ENCODE measurements around the gene RGS3.

The RGS3 gene

DNA sequence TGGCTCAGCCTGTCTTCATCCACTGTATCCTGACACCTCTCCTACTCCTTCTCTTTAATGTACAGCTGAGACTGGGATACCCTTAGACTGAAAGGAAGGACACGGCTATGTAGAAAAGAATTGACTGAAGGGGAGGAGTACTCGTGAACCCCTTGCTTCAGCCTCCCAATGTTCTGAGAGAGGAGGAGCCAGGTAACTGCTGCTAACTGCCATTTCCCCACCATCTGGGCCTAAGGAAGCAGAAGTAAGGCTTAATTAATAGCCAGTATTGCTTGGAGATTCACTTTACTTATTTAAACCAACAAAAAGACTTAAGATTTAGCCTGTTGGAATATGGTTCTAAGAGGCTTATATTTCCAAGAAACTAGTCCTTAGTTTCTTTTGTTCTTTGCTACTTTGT, 18.8 kb upstream of the RGS3 start:
- no peak for DNase-seq (ENCODE audit: insufficient read length)
- TF ChIP-seq POLR2A (IDR thresholded peaks at IDR 0.05; ENCODE audit: low read depth, low read length): no peak
- no peak for TF ChIP-seq TAF1 (IDR thresholded peaks at IDR 0.05; ENCODE audit: borderline replicate concordance, low read depth, low read length)
- TF ChIP-seq POLR2AphosphoS5 (IDR thresholded peaks at IDR 0.05; ENCODE audit: low read depth, low read length): no peak
- FAIRE-seq: no peak

- peak; percentile 77 for FAIRE-seq
- no peak for DNase-seq (ENCODE audit: insufficient read length)
- TF ChIP-seq POLR2AphosphoS5 (IDR thresholded peaks at IDR 0.05; ENCODE audit: low read depth, low read length) (no peak), POLR2A (IDR thresholded peaks at IDR 0.05; ENCODE audit: low read depth, low read length) (no peak), TAF1 (IDR thresholded peaks at IDR 0.05; ENCODE audit: borderline replicate concordance, low read depth, low read length) (no peak)
Measured at GRCh38 chr9:113446323-113446740, 17.2 kb upstream of the RGS3 start.

- no peak for FAIRE-seq
- TF ChIP-seq TAF1 (IDR thresholded peaks at IDR 0.05; ENCODE audit: borderline replicate concordance, low read depth, low read length) (no peak), POLR2A (IDR thresholded peaks at IDR 0.05; ENCODE audit: low read depth, low read length) (no peak), POLR2AphosphoS5 (IDR thresholded peaks at IDR 0.05; ENCODE audit: low read depth, low read length) (no peak)
- no peak for DNase-seq (ENCODE audit: insufficient read length)
Measured at GRCh38 chr9:113449376-113449775, 14.2 kb upstream of the RGS3 start.

- FAIRE-seq (no peak), DNase-seq (ENCODE audit: insufficient read length) (no peak)
- no peak for TF ChIP-seq POLR2A (IDR thresholded peaks at IDR 0.05; ENCODE audit: low read depth, low read length)
- TF ChIP-seq TAF1 (IDR thresholded peaks at IDR 0.05; ENCODE audit: borderline replicate concordance, low read depth, low read length): no peak
- TF ChIP-seq POLR2AphosphoS5 (IDR thresholded peaks at IDR 0.05; ENCODE audit: low read depth, low read length): no peak
Measured at GRCh38 chr9:113452113-113452605, 11.4 kb upstream of the RGS3 start.

GRCh38 chr9:113454914-113455761, 8.4 kb upstream of the RGS3 start:
- DNase-seq (ENCODE audit: insufficient read length) (no peak), FAIRE-seq (no peak)

GRCh38 chr9:113456235-113456634, 7.3 kb upstream of the RGS3 start:
- FAIRE-seq (no peak), DNase-seq (ENCODE audit: insufficient read length) (no peak)

More at GRCh38 chr9:113454914-113455761, 8.4 kb upstream of the RGS3 start:
- TF ChIP-seq POLR2A (IDR thresholded peaks at IDR 0.05; ENCODE audit: low read depth, low read length): no peak

GRCh38 chr9:113461285-113461684, 2.2 kb upstream of the RGS3 start:
- TF ChIP-seq POLR2AphosphoS5 (IDR thresholded peaks at IDR 0.05; ENCODE audit: low read depth, low read length) (no peak), POLR2A (IDR thresholded peaks at IDR 0.05; ENCODE audit: low read depth, low read length) (no peak), TAF1 (IDR thresholded peaks at IDR 0.05; ENCODE audit: borderline replicate concordance, low read depth, low read length) (no peak)
- DNase-seq (ENCODE audit: insufficient read length) (no peak), FAIRE-seq (no peak)

More at GRCh38 chr9:113456235-113456634, 7.3 kb upstream of the RGS3 start:
- no peak for TF ChIP-seq POLR2A (IDR thresholded peaks at IDR 0.05; ENCODE audit: low read depth, low read length)
- no peak for TF ChIP-seq TAF1 (IDR thresholded peaks at IDR 0.05; ENCODE audit: borderline replicate concordance, low read depth, low read length)
- TF ChIP-seq POLR2AphosphoS5 (IDR thresholded peaks at IDR 0.05; ENCODE audit: low read depth, low read length): no peak

DNA sequence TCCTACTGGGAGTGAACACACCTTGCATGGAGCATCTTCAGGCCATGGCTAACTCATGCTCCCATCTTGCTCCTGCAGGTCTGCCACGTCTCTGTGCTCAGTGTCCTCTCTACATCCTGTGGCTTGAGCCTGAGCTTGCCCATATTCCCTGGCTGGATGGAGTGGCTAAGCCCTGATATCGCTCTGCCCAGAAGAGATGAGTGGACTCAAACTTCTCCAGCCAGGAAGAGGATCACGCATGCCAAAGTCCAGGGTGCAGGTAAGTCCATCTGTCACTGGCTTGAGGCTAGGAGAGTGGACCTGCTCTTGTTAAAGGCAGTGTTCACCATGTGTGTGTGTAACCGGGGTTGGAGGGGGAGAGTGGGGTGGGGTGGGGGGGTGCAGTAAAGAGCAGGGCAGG, 1.6 kb upstream of the RGS3 start:
- no peak for DNase-seq (ENCODE audit: insufficient read length)
- no peak for FAIRE-seq
- no peak for TF ChIP-seq POLR2AphosphoS5 (IDR thresholded peaks at IDR 0.05; ENCODE audit: low read depth, low read length)
- TF ChIP-seq TAF1 (IDR thresholded peaks at IDR 0.05; ENCODE audit: borderline replicate concordance, low read depth, low read length): no peak
- TF ChIP-seq POLR2A (IDR thresholded peaks at IDR 0.05; ENCODE audit: low read depth, low read length): no peak

DNA sequence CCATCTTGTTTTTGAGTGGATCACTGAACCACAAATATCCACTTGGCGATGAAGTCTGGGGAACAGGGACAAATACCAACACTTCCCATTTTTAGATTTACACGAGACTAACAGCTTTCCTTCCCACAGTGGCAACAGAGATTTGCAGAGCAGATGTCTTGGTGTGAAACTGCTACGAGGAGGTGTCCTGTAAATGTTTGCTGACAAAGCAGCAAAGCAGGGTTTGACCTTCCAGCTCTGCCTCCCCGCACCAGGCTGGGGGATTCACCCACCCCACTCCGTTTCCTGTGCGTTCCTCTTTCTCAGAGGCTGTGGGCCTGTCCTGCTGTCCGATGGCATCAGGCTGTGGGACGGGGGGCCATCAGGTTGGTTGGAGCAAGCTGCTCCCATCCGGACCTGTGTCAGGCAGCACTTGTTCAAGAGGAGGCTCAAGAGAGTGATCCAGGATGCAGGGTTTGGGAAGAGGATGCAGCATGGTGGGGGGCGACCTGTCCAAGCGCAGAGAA, 693 bp upstream of the RGS3 start:
- FAIRE-seq (no peak), DNase-seq (ENCODE audit: insufficient read length) (no peak)
- TF ChIP-seq TAF1 (IDR thresholded peaks at IDR 0.05; ENCODE audit: borderline replicate concordance, low read depth, low read length): no peak
- TF ChIP-seq POLR2A (IDR thresholded peaks at IDR 0.05; ENCODE audit: low read depth, low read length): no peak
- TF ChIP-seq POLR2AphosphoS5 (IDR thresholded peaks at IDR 0.05; ENCODE audit: low read depth, low read length): no peak

GRCh38 chr9:113464286-113464660, 746 bp downstream of the RGS3 start:
- FAIRE-seq (no peak), DNase-seq (ENCODE audit: insufficient read length) (no peak)
- no peak for TF ChIP-seq POLR2A (IDR thresholded peaks at IDR 0.05; ENCODE audit: low read depth, low read length)
- no peak for TF ChIP-seq TAF1 (IDR thresholded peaks at IDR 0.05; ENCODE audit: borderline replicate concordance, low read depth, low read length)
- TF ChIP-seq POLR2AphosphoS5 (IDR thresholded peaks at IDR 0.05; ENCODE audit: low read depth, low read length): no peak

DNA sequence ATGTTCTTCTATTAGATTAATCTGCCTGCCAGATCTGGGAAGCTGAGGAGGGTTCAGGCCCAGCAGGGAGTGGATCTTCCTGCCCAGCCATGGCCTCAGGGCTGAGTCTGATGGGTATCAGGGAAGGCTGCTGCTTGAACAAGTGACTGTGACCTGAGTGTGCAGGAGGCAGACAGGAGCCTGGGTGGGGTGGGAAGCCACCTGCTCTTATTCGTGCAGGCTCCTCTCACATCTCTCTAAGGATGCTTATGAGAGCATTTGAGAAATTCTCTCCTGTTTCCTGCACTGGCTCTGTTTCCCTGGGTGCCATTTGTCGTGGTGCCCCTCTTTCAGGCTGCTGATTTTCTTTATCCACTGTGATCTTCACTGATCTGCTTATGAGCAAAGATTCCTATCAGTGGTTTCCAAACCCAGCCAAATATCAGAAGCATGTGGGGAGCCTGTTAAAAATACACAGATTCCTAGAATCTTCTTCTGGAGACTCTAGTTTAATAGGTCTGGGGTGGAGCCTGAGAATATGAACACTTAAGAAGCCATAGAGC, 2.1 kb downstream of the RGS3 start:
- TF ChIP-seq POLR2A (IDR thresholded peaks at IDR 0.05; ENCODE audit: low read depth, low read length) (no peak), POLR2AphosphoS5 (IDR thresholded peaks at IDR 0.05; ENCODE audit: low read depth, low read length) (no peak), TAF1 (IDR thresholded peaks at IDR 0.05; ENCODE audit: borderline replicate concordance, low read depth, low read length) (no peak)
- DNase-seq (ENCODE audit: insufficient read length): no peak
- FAIRE-seq: no peak

DNA sequence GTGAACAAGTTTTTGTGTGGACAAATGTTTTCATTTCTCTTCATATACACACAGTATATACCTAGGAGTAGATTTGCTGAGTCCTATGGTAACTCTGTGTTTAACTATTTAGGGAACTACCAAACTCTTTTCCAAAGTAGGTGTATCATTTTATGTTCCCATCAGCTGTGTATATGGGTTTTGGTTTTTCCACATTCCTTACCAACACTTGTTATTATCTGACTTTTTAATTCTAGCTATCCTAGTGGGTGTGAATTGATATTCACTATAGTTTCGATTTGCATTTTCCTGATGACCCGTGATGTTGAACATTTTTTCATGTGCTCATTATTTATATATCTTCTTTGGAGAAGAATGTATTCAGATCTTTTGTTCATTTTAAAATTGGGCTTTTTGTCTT, 3.7 kb downstream of the RGS3 start:
- FAIRE-seq: no peak
- TF ChIP-seq POLR2A (IDR thresholded peaks at IDR 0.05; ENCODE audit: low read depth, low read length): no peak
- TF ChIP-seq POLR2AphosphoS5 (IDR thresholded peaks at IDR 0.05; ENCODE audit: low read depth, low read length): no peak
- TF ChIP-seq TAF1 (IDR thresholded peaks at IDR 0.05; ENCODE audit: borderline replicate concordance, low read depth, low read length): no peak
- no peak for DNase-seq (ENCODE audit: insufficient read length)
